Right lobe of liver (tissue), 4 donors: ENCODE measurements around the gene MMADHC.

Source experiments
- CTCF ChIP-seq, 4 donors: fragments of 200-600 bp in 3 of 4; fragments of 450-650 bp in 1 of 4; IDR thresholded peaks; one replicate each; pipeline versions ENCODE4 v1.5.1 to v1.8.0; 2016 to 2022; ENCODE audit warnings: antibody characterized with exemption in 4 of 4, mild to moderate bottlenecking in 2 of 4
- POLR2A ChIP-seq: fragments of 450-650 bp; IDR thresholded peaks from one replicate; pipeline ENCODE4 v1.6.1; 2017; ENCODE audit warnings: antibody characterized with exemption, mild to moderate bottlenecking
- donor health status: DM: no; HTN: no; CAD: no.
- donor health status: DM: no; HTN: no; CAD: no.
- donor health status: DM: no; HTN: yes; CAD: no.

- no peak for TF ChIP-seq CTCF (IDR thresholded peaks at IDR 0.05)
- TF ChIP-seq POLR2A = no peak
Observed at GRCh38 chr2:149544692-149545091, 42.9 kb downstream of the MMADHC start.
